Measurements from ENCODE around the gene NEFH.

DNA sequence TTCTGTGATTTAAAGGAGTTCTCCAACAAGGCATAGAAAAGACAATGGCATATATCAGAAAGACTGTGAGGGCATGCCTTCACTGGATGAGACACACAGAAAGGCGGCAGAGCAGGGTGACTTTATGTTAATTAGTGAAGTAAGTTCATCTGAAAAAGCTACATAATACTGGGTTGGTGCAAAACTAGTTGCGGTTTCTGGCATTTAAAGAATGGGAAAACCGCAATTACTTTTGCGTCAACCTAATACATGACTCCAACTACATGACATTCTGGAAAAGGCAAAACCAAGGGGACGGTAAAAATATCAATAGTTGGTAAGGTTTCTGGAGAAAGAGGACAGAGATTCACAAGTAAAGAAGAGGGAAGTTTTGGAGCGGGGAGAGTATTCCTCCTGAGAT lies 36.6 kb upstream of the NEFH start:
- TF ChIP-seq, protein P1, sequence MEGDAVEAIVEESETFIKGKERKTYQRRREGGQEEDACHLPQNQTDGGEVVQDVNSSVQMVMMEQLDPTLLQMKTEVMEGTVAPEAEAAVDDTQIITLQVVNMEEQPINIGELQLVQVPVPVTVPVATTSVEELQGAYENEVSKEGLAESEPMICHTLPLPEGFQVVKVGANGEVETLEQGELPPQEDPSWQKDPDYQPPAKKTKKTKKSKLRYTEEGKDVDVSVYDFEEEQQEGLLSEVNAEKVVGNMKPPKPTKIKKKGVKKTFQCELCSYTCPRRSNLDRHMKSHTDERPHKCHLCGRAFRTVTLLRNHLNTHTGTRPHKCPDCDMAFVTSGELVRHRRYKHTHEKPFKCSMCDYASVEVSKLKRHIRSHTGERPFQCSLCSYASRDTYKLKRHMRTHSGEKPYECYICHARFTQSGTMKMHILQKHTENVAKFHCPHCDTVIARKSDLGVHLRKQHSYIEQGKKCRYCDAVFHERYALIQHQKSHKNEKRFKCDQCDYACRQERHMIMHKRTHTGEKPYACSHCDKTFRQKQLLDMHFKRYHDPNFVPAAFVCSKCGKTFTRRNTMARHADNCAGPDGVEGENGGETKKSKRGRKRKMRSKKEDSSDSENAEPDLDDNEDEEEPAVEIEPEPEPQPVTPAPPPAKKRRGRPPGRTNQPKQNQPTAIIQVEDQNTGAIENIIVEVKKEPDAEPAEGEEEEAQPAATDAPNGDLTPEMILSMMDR (conservative IDR thresholded peaks at IDR 0.05; ENCODE audit: low read length) = no peak
- no peak for TF ChIP-seq EZH2phosphoT487 (IDR thresholded peaks at IDR 0.05; ENCODE audit: borderline replicate concordance, low read depth, low read length)
